Measurements from ENCODE around the gene NHLH2. TPM values are rescaled to one million over a fixed set of nuclear protein-coding genes. Genes with fewer than 3 reads are reported as not detected.

NHLH2 gene
- total RNA-seq, 1 donor from 2014 or later, result not detected

DNA sequence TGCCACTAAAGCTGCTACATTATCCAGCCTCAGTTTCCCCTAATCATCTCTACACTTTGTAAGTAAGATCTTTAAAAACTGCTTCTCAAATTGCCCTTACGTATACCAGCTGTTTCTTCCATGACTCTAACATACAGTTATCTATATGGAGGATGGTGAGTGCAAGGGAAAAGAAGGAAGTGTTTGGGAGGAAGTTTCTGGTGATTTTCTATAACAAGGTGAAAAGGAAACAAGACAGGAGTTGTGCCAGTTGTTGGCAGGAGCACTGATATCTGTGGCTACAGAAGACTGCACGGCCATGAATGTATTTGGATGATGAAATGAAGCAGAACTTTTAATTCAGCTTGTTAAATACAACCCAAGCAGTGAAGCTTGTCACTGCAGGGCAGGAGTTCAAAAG, 32.3 kb upstream of the NHLH2 start:
- H3K36me3 Mint-ChIP-seq (ENCODE audit: low read depth), result no peaks in the 10 kb centered on the region
- H3K4me3 Mint-ChIP-seq, result no peak overlapping the region
- intact Hi-C loops (cut with micrococcal nuclease), result no loop called here
- TF ChIP-seq, protein P1, sequence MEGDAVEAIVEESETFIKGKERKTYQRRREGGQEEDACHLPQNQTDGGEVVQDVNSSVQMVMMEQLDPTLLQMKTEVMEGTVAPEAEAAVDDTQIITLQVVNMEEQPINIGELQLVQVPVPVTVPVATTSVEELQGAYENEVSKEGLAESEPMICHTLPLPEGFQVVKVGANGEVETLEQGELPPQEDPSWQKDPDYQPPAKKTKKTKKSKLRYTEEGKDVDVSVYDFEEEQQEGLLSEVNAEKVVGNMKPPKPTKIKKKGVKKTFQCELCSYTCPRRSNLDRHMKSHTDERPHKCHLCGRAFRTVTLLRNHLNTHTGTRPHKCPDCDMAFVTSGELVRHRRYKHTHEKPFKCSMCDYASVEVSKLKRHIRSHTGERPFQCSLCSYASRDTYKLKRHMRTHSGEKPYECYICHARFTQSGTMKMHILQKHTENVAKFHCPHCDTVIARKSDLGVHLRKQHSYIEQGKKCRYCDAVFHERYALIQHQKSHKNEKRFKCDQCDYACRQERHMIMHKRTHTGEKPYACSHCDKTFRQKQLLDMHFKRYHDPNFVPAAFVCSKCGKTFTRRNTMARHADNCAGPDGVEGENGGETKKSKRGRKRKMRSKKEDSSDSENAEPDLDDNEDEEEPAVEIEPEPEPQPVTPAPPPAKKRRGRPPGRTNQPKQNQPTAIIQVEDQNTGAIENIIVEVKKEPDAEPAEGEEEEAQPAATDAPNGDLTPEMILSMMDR (IDR thresholded peaks at IDR 0.05), result no peak
- H3K27me3 Mint-ChIP-seq, result peaks cover 5% of the 10 kb centered on the region
- no peaks in the 10 kb centered on the region for H3K4me1 Mint-ChIP-seq
- ChIA-PET CTCF (no interaction called here), POLR2A (no interaction called here)
- H3K9me3 Mint-ChIP-seq, result no peaks in the 10 kb centered on the region
- ATAC-seq (ENCODE audit: low read depth), result no peak
- no peak for DNase-seq
- H3K27ac Mint-ChIP-seq, result no peak overlapping the region

DNA sequence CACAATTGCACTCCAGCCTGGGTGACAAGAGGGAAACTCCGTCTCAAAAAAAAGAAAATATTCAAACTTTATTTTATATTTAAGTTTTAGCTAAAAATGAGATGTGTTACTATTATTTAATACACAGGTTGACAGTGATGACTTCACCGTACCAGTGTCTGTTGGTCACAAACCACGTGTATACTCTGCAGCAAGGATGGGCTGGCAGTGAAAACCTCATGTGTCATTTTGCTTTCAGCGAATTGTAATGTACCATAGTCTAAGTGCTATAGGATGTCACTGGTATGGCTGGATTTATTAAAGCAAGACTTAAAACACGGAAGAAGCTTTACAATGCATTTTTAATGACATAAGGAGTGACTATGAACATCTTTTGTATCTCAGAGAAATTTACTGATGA, 28.1 kb upstream of the NHLH2 start:
- H3K4me3 Mint-ChIP-seq, result no peak overlapping the region
- H3K36me3 Mint-ChIP-seq (ENCODE audit: low read depth), result no peaks in the 10 kb centered on the region
- H3K9me3 Mint-ChIP-seq, result no peaks in the 10 kb centered on the region
- DNase-seq (no peak), ATAC-seq (ENCODE audit: low read depth) (no peak)
- H3K4me1 Mint-ChIP-seq, result no peaks in the 10 kb centered on the region
- TF ChIP-seq, protein P1 (IDR thresholded peaks at IDR 0.05), result no peak
- H3K27ac Mint-ChIP-seq, result no peak overlapping the region
- ChIA-PET POLR2A (no interaction called here), CTCF (no interaction called here)
- intact Hi-C loops (cut with micrococcal nuclease), result no loop called here
- peaks cover 7% of the 10 kb centered on the region for H3K27me3 Mint-ChIP-seq

DNA sequence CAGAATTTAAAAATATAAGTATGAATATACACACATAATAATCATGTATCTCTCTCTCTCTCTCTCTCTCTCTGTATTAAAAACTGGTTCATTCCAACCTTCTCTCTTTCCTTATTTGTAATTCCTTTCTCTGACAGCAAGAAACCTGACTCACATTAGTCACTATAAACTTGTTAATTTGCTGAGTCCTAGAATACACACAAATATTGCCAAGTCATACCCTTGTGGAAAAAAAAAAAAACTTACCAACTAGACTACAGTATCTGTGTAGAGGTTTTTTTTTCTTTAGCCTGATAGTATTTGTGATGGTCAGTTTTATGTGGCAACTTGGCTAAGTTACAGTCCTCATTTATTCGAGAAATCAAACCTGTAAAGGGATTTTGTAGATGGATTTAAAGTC, 26.3 kb upstream of the NHLH2 start:
- TF ChIP-seq, protein P1 (IDR thresholded peaks at IDR 0.05), result no peak
- Mint-ChIP-seq H3K27me3 (peaks cover 14% of the 10 kb centered on the region), H3K9me3 (no peaks in the 10 kb centered on the region), H3K4me1 (no peaks in the 10 kb centered on the region), H3K27ac (no peak overlapping the region), H3K36me3 (ENCODE audit: low read depth) (no peaks in the 10 kb centered on the region), H3K4me3 (no peak overlapping the region)
- ChIA-PET CTCF (no interaction called here), POLR2A (no interaction called here)
- DNase-seq, result no peak
- intact Hi-C loops (cut with micrococcal nuclease), result no loop called here
- ATAC-seq (ENCODE audit: low read depth), result no peak

DNA sequence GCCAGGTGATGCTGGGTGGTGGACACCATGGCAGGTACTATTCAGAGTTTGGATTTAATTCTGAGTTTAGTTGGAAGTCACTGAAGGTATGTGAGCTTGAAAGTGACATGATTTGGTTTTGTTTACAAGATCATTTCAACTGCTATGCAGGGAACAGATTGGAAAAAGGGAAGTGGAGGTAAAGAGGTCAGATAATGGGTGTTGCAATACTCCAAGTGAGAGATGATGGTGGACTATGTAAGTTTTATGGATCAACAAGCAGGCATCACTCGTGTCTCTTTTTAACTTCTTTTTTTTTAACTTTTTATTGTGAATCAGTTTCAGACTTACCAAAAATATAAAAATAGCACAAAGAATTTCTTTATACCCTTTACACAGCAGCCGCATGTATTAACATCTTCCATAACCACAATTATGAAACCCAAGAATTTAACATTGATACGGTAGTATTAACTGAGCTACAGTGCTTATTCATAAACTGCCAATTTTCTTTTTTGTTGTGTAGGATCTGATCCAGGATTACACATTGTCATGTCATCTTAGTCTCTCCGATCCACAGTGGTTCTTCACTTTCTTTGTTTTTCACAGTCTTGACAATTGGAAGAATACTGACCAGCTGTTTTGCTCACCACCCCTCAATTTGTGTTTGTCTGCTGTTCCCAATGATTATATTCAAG, 24.9 kb upstream of the NHLH2 start:
- intact Hi-C loops (cut with micrococcal nuclease), result no loop called here
- DNase-seq (no peak), ATAC-seq (ENCODE audit: low read depth) (no peak)
- Mint-ChIP-seq H3K4me3 (no peak overlapping the region), H3K27me3 (peaks cover 18% of the 10 kb centered on the region), H3K4me1 (no peaks in the 10 kb centered on the region), H3K36me3 (ENCODE audit: low read depth) (no peaks in the 10 kb centered on the region), H3K9me3 (no peaks in the 10 kb centered on the region), H3K27ac (no peak overlapping the region)
- ChIA-PET CTCF (no interaction called here), POLR2A (no interaction called here)
- TF ChIP-seq, protein P1 (IDR thresholded peaks at IDR 0.05), result no peak

DNA sequence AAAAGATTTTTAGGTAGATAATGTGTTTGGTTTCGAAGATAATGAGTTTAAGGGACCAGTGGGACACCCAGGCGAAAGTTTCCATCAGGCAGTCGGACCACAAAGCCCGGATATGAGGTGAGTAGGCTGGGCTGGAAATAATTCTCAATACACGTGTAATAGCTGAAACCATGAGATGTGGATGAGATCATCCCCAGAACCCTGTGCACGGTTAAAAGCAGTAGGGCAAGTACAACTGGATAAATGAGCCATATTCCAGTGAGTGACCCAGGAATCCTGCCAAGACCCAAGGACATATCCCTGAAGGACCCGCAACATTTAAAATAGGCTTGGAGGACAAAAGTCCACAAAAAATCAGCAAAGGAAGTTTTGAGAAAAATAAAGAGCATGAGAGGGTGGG, 21.5 kb upstream of the NHLH2 start:
- intact Hi-C loops (cut with micrococcal nuclease), result no loop called here
- POLR2A ChIA-PET, result no interaction called here
- H3K4me3 Mint-ChIP-seq, result no peak overlapping the region
- no peak overlapping the region for H3K27ac Mint-ChIP-seq
- no peak for ATAC-seq (ENCODE audit: low read depth)
- H3K36me3 Mint-ChIP-seq (ENCODE audit: low read depth), result no peaks in the 10 kb centered on the region
- TF ChIP-seq, protein P1 (IDR thresholded peaks at IDR 0.05), result no peak
- H3K4me1 Mint-ChIP-seq, result no peaks in the 10 kb centered on the region
- CTCF ChIA-PET, result no interaction called here
- no peaks in the 10 kb centered on the region for H3K9me3 Mint-ChIP-seq
- H3K27me3 Mint-ChIP-seq, result peaks cover 28% of the 10 kb centered on the region
- DNase-seq, result no peak
